Measurements from ENCODE around the gene PERM1.
"Not testable (repeated sequence)": the region's sequence is repeated elsewhere in the genome, so short reads cannot be mapped to it uniquely, and the experiment has no call there.

PERM1 gene

GRCh38 chr1:997993-998744 lies 16.3 kb upstream of the PERM1 start:
- peak; percentile 56 for DNase-seq

- no peak for DNase-seq
Measured at GRCh38 chr1:997713-997992, 15.8 kb upstream of the PERM1 start.

- DNase-seq: peak; percentile 62
Measured at GRCh38 chr1:996851-997712, 15.2 kb upstream of the PERM1 start.

- DNase-seq: peak; percentile 56
Measured at GRCh38 chr1:995665-996633, 14.1 kb upstream of the PERM1 start.

- not testable (repeated sequence) for DNase-seq
Measured at GRCh38 chr1:994546-994945, 12.7 kb upstream of the PERM1 start.

GRCh38 chr1:993379-993995 lies 11.6 kb upstream of the PERM1 start:
- DNase-seq: no peak

- DNase-seq: no peak
Measured at GRCh38 chr1:992362-992761, 10.5 kb upstream of the PERM1 start.

GRCh38 chr1:991895-992294 lies 10.0 kb upstream of the PERM1 start:
- no peak for DNase-seq

GRCh38 chr1:991275-991674 lies 9.4 kb upstream of the PERM1 start:
- DNase-seq: not testable (repeated sequence)

- DNase-seq: not testable (repeated sequence)
Measured at GRCh38 chr1:988061-988460, 6.2 kb upstream of the PERM1 start.

GRCh38 chr1:985126-985525 lies 3.2 kb upstream of the PERM1 start:
- no peak for DNase-seq

- DNase-seq: no peak
Measured at GRCh38 chr1:984476-984814, 2.6 kb upstream of the PERM1 start.

- peak; percentile 88 for DNase-seq
Measured at GRCh38 chr1:983798-984475, 2.0 kb upstream of the PERM1 start.

GRCh38 chr1:982765-983436 lies 1.0 kb upstream of the PERM1 start:
- DNase-seq: no peak

GRCh38 chr1:981491-981954 lies 370 bp downstream of the PERM1 start:
- no peak for DNase-seq

- DNase-seq: no peak
Measured at GRCh38 chr1:980602-981395, 1.1 kb downstream of the PERM1 start.

- DNase-seq: no peak
Measured at GRCh38 chr1:980137-980571, 1.7 kb downstream of the PERM1 start.

GRCh38 chr1:979744-980072 lies 2.2 kb downstream of the PERM1 start:
- DNase-seq: no peak

GRCh38 chr1:978835-979743 lies 2.8 kb downstream of the PERM1 start:
- no peak for DNase-seq
